SJSA1 (cell line): Measurements from ENCODE around the gene ASCL2. TPM values are rescaled to one million over a fixed set of nuclear protein-coding genes. Genes with fewer than 3 reads are reported as not detected.

Experiments used
- DNase-seq, 2 experiments: peaks; one replicate each; pipeline ENCODE4 v3.0.0-alpha.2; 2015 to 2020; ENCODE audit warnings: low spot score in 2 of 2, low read depth in 1 of 2
- H3K27ac ChIP-seq: fragments of 250-450 bp; sonication (Bioruptor Pico); 2 replicates; pipeline ENCODE4 v1.5.1; 2020; ENCODE audit warnings: mild to moderate bottlenecking, moderate library complexity
- H3K27me3 ChIP-seq: fragments of 250-450 bp; sonication (Bioruptor Pico); replicated peaks from 2 replicates; pipeline ENCODE4 v1.5.1; 2020; ENCODE audit warnings: mild to moderate bottlenecking, moderate library complexity
- H3K36me3 ChIP-seq: fragments of 250-450 bp; sonication (Bioruptor Pico); 2 replicates; pipeline ENCODE4 v1.5.1; 2020; ENCODE audit warnings: mild to moderate bottlenecking
- H3K4me1 ChIP-seq: fragments of 250-450 bp; sonication (Bioruptor Pico); replicated peaks from 2 replicates; pipeline ENCODE4 v1.6.1; 2021; ENCODE audit warnings: mild to moderate bottlenecking
- H3K4me3 ChIP-seq: fragments of 250-450 bp; sonication (Bioruptor Pico); 2 replicates; pipeline ENCODE4 v1.5.1; 2020; ENCODE audit warnings: mild to moderate bottlenecking
- H3K9me3 ChIP-seq: fragments of 250-450 bp; sonication (Bioruptor Pico); replicated peaks from 2 replicates; pipeline ENCODE4 v1.5.1; 2020; ENCODE audit warnings: mild to moderate bottlenecking
- total RNA-seq: library from RNA; depleted of rRNA; stranded (reverse); fragments of >200 nt; shearing (Covaris generic); gene quantifications from 2 replicates; pipeline ENCODE4 v1.2.3, GENCODE V29; 2014

The ASCL2 gene
- total RNA-seq, 1 experiment from 2014 or later, result not detected

DNA sequence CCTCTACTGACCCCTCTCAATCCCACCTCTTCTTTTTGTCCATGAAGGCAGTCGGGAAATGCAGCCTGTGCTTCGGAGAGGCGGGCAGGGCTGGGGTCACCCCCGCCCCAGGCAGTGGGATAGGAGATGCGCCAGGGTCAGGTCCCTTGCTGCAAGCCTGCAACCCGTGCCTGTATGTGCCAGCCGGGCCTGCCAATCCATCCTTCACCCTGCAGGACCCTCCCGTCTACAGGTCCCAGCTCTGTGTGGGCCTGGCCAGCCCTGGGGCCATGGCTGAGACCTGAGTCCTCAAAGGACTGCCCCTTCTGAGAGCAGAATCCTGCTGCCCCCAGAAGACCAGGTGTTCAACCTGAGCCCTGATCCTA is 10.9 kb downstream of the ASCL2 start:
- Histone ChIP-seq H3K4me1 (no peaks in the 10 kb centered on the region), H3K36me3 (no peaks in the 10 kb centered on the region), H3K4me3 (no peak overlapping the region), H3K9me3 (no peaks in the 10 kb centered on the region), H3K27me3 (peaks cover 35% of the 10 kb centered on the region), H3K27ac (no peak overlapping the region)
- DNase-seq, result peak in 1 of 2 experiments; percentile 43

GRCh38 chr11:2258501-2259465 is 11.6 kb downstream of the ASCL2 start:
- DNase-seq, result peak in 1 of 2 experiments; percentile 48
- Histone ChIP-seq H3K36me3 (no peaks in the 10 kb centered on the region), H3K27ac (no peak overlapping the region), H3K9me3 (no peaks in the 10 kb centered on the region), H3K27me3 (peaks cover 32% of the 10 kb centered on the region), H3K4me3 (no peak overlapping the region), H3K4me1 (no peaks in the 10 kb centered on the region)

DNA sequence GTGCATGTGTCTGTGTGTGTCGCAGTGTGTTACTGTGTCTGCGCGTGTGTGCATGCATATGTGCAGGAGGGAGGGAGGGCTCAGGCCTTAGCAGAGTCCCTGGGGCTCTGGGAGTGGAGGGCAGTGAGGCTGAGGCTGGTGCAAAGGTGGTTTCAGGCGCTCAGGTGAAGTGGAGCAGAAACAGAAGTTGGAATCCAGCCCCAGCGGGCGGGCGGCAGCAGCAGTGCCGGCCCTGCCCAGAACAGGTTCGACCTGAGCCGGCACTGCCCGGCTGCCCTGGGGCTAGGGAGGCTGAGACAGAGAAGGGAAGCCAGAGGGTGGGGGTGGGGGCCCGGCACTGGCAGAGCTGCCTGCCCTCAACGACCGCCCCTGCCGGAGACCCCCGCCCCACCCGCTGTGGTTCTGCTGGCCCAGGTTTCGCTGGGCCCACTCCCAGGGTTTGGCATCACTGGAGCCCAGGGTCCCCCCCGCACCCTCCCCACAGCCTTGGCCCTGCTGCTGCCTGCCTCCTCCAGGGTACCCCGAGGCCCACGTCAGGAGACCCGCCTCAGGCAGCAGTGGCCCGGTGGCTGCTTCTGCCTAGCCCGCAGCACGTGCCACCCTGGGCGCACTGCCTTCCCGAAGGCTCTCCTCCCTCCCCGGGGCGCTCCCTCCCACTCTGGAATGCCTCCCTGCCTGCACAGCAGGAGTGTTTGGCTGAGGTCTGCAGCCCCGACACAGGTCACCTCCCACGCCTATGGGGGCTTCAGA is 13.3 kb downstream of the ASCL2 start:
- Histone ChIP-seq H3K36me3 (no peaks in the 10 kb centered on the region), H3K27me3 (peaks cover 23% of the 10 kb centered on the region), H3K9me3 (no peaks in the 10 kb centered on the region), H3K4me3 (no peak overlapping the region), H3K4me1 (no peaks in the 10 kb centered on the region), H3K27ac (no peak overlapping the region)
- peak in 1 of 2 experiments; percentile 44 for DNase-seq

DNA sequence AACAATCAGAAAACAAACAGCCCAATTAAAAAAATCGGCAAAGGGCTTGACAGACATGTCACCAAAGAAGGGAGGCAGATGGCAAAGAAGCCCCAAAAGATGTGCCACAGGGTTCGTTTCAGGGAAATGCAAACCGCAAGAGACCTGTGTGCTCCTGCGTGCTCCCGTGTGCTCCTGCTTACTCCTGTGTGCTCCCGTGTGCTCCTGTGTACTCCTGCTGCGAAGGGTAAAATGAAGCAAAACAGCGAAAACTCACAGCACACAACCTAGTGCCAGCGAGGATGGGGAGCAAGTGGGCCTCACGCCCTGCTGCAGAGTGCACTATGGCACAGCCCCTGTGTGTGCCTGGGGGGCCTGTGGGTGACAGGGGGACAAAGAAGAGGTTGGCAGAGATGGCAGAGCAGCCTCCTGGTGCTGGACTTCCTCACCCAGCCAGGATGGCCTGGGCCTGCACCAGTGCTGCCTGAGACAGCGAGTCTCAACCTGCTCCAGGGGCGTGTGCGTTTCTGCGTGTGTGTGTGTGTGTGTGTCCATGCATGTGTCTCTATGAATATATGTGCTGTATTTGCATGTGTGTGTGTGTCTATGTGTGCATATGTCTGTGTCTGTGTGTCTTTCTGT is 14.0 kb downstream of the ASCL2 start:
- Histone ChIP-seq H3K27ac (no peak overlapping the region), H3K4me3 (no peak overlapping the region), H3K9me3 (no peaks in the 10 kb centered on the region), H3K4me1 (no peaks in the 10 kb centered on the region), H3K27me3 (peaks cover 22% of the 10 kb centered on the region), H3K36me3 (no peaks in the 10 kb centered on the region)
- peak in 1 of 2 experiments; percentile 41 for DNase-seq

- no peak overlapping the region for H3K27ac ChIP-seq
- no peak for DNase-seq
- H3K9me3 ChIP-seq, result no peaks in the 10 kb centered on the region
- no peaks in the 10 kb centered on the region for H3K4me1 ChIP-seq
- no peaks in the 10 kb centered on the region for H3K36me3 ChIP-seq
- H3K4me3 ChIP-seq, result no peak overlapping the region
- peaks cover 6% of the 10 kb centered on the region for H3K27me3 ChIP-seq
Measured at GRCh38 chr11:2252018-2252417, 18.4 kb downstream of the ASCL2 start.

- no peak overlapping the region for H3K4me3 ChIP-seq
- H3K36me3 ChIP-seq, result no peaks in the 10 kb centered on the region
- no peaks in the 10 kb centered on the region for H3K9me3 ChIP-seq
- H3K4me1 ChIP-seq, result no peaks in the 10 kb centered on the region
- H3K27me3 ChIP-seq, result peaks cover 12% of the 10 kb centered on the region
- H3K27ac ChIP-seq, result no peak overlapping the region
- DNase-seq, result peak in 1 of 2 experiments; percentile 32
Measured at GRCh38 chr11:2251138-2251537, 19.2 kb downstream of the ASCL2 start.

GRCh38 chr11:2250485-2250884 is 19.9 kb downstream of the ASCL2 start:
- Histone ChIP-seq H3K27me3 (peaks cover 19% of the 10 kb centered on the region), H3K27ac (no peak overlapping the region), H3K4me3 (no peak overlapping the region), H3K9me3 (no peaks in the 10 kb centered on the region), H3K36me3 (no peaks in the 10 kb centered on the region), H3K4me1 (no peaks in the 10 kb centered on the region)
- DNase-seq, result no peak

DNA sequence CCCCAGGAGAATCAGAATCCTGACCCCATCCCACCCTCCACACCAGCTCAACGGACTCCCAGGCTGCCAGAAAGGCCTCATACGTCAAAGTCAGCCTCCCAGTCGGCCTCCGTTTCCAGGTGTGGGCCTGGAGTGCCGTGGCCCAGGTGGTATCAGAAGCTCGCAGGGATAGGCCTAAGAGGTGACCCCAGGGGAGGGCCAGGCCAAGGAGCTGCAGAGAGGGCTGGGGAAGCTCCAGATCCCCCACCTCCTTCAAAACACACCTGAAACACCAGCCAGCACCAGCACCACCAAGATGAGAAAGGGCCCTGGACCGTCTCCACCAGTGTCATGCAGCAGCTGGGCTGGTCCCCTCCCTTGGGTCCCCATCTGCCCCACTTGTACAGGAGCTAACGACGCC is 20.3 kb downstream of the ASCL2 start:
- Histone ChIP-seq H3K27ac (no peak overlapping the region), H3K4me1 (no peaks in the 10 kb centered on the region), H3K4me3 (no peak overlapping the region), H3K36me3 (no peaks in the 10 kb centered on the region), H3K27me3 (peaks cover 23% of the 10 kb centered on the region), H3K9me3 (no peaks in the 10 kb centered on the region)
- no peak for DNase-seq

GRCh38 chr11:2249189-2249916 is 21.0 kb downstream of the ASCL2 start:
- H3K4me1 ChIP-seq, result no peaks in the 10 kb centered on the region
- H3K36me3 ChIP-seq, result no peaks in the 10 kb centered on the region
- H3K4me3 ChIP-seq, result no peak overlapping the region
- no peaks in the 10 kb centered on the region for H3K9me3 ChIP-seq
- no peak overlapping the region for H3K27ac ChIP-seq
- DNase-seq, result no peak
- H3K27me3 ChIP-seq, result peaks cover 27% of the 10 kb centered on the region

DNA sequence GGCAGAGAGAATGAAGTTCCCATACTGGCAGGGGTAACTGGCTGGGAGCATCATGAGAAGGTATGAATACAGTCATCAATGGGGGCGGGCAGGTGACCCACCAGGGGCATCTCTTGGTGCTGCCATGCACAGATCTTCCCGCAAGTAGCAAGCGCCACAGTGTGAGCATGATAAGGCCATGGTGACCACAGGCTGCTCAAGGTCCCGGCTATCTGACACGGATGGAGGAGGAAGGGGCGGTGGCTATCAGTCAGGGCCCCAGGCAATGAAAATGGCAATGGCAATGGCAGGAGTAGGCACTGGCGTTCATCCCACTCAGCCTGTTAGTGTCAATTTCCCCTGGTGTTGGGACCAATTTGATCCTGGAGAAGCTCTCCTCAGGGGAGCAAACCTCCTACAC is 21.6 kb downstream of the ASCL2 start:
- no peaks in the 10 kb centered on the region for H3K9me3 ChIP-seq
- DNase-seq, result no peak
- H3K4me3 ChIP-seq, result no peak overlapping the region
- no peak overlapping the region for H3K27ac ChIP-seq
- no peaks in the 10 kb centered on the region for H3K4me1 ChIP-seq
- H3K36me3 ChIP-seq, result no peaks in the 10 kb centered on the region
- peaks cover 29% of the 10 kb centered on the region for H3K27me3 ChIP-seq

- H3K4me3 ChIP-seq, result no peak overlapping the region
- no peaks in the 10 kb centered on the region for H3K36me3 ChIP-seq
- H3K9me3 ChIP-seq, result no peaks in the 10 kb centered on the region
- H3K27me3 ChIP-seq, result peaks cover 32% of the 10 kb centered on the region
- no peak overlapping the region for H3K27ac ChIP-seq
- no peaks in the 10 kb centered on the region for H3K4me1 ChIP-seq
- no peak for DNase-seq
Measured at GRCh38 chr11:2248242-2248641, 22.1 kb downstream of the ASCL2 start.

DNA sequence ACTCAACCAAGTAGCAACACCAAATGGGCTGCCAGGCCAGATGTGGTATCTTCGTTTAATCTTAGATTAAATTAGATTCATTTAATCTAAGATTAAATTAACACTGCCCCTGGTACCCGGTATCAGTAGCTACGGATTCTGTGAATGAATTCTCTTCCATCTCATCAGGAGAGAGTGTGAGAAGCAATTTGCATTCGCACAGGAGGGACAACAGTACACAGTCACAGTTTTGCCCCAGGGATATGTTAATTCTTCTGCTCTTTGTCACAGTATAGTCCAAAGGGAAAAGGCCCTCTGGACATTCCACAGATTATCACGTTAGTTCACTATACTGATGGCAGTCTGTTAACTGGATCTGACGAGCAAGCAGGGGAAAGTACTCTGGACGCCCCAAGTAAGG is 22.9 kb downstream of the ASCL2 start:
- Histone ChIP-seq H3K27me3 (peaks cover 38% of the 10 kb centered on the region), H3K4me3 (no peak overlapping the region), H3K9me3 (no peaks in the 10 kb centered on the region), H3K27ac (no peak overlapping the region), H3K4me1 (no peaks in the 10 kb centered on the region), H3K36me3 (no peaks in the 10 kb centered on the region)
- DNase-seq, result no peak

- H3K4me3 ChIP-seq, result no peak overlapping the region
- H3K9me3 ChIP-seq, result no peaks in the 10 kb centered on the region
- H3K36me3 ChIP-seq, result no peaks in the 10 kb centered on the region
- H3K27ac ChIP-seq, result no peak overlapping the region
- H3K27me3 ChIP-seq, result peaks cover 23% of the 10 kb centered on the region
- no peaks in the 10 kb centered on the region for H3K4me1 ChIP-seq
- no peak for DNase-seq
Measured at GRCh38 chr11:2240834-2241233, 29.6 kb downstream of the ASCL2 start.
